Measurements from ENCODE around the gene UBL4A.
"Not testable (repeated sequence)": the region's sequence is repeated elsewhere in the genome, so short reads cannot be mapped to it uniquely, and the experiment has no call there.

The UBL4A gene

DNA sequence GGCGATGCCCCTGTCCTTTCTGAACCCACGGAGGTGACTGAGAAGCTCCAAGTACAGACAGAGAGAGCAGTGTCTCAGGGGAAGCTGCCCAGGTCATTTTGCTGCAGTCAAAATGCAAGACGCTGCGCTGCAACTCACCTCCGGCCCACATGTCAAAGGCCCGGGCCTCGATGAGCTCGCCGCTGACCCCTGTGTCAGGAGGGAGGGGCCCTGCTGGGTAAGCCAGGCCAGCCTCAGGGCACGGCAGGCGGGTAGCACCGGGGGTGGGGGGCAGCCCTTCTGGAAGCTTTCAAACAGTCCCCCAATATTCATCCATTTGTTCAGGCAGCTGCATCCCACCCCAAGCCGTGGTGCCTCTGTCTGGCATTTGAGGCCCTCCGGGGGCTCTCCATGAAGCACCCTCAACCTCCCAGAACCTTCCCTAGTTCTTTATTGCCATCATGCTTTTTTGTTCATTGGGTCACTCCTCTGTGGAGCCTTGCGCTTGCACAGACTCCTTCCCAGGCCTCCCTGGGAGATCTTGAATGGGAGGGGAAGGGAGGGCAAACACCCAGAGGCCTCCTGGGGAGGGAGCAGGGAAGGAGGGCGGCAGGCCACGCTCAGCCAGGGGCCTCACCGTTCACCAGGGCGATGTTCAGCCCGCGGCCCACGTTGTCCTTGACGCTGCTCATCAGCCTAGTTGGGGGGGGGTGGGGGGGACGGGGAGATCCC lies 21.4 kb upstream of the UBL4A start:
- DNase-seq = no peak

DNA sequence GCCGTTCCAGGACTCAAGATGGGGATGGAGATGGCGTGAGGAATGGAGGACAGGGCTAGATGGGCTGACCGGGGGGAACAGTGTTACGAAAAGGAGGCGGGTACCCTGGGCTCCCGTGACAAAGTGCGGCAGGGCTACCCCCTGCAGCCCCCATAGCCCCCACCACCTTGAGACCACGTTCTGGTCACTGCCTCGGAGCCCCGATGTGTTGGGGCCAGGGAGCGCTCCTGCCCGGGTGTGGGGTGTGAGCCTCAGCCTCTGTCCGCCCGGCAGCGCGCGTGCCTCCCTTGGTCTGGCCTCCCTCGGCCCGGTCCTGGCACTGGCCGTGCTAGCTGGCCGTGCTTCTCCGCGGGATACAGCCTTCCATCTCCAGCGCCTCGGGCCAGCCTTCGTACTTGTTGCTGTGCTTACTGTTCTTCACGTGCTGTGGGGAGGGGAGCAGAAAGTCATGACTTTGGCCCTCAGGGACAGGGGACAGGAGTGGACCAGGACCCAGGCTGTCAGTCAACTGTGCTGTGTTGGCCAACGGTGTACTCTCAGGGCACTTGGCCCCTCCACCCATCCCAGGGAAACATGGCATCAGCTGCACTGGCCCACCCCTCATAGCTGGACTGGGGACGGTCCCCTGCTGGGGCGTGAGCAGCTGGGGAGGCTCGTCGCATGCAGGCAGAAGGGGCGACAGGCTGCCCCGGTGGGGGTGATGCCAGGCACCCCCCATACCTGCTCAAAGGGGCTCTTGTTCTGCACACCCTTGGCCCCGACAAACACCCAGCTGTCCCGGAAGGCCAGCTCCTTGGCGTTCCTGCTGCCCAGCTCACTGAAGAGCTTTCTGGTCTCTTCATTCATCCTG lies 20.3 kb upstream of the UBL4A start:
- DNase-seq = no peak

DNA sequence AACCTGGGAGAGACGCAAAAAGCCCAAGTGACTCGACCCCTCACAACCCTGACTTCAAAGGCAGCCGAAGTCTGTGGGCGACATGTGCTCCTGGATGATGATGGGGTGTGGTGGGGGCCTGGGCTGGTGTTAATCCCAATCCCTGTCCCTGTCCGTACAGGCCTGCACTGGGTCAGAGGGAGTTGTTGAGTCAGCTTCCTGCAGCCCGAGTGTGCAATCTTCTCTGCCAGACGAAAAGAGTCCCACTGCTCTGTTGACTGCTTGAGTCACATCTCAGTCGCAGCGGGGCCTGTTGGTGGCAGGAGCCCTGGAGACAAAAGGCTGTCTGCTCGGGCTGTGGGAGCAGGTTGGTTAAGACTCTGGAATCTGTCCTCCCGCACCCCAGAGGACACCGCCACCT lies 19.3 kb upstream of the UBL4A start:
- DNase-seq = peak; percentile 53

DNA sequence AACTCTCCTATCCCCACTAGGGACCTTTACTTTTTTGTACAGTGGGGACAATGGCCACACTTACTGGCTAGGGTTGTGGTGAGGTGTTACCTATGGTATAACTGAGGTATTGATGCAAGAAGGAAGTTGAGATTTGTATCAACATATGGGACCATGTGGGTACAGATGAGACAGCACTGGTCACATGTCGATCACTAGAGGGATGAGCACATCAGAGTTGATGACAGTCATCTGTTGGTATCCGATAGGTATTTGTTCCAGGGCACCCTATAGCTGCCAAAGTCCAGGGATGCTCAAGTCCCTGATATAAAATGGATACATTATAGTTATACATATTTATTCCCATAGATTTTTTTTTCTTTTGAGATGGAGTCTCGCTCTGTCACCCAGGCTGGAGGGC lies 16.6 kb upstream of the UBL4A start:
- no peak for DNase-seq

DNA sequence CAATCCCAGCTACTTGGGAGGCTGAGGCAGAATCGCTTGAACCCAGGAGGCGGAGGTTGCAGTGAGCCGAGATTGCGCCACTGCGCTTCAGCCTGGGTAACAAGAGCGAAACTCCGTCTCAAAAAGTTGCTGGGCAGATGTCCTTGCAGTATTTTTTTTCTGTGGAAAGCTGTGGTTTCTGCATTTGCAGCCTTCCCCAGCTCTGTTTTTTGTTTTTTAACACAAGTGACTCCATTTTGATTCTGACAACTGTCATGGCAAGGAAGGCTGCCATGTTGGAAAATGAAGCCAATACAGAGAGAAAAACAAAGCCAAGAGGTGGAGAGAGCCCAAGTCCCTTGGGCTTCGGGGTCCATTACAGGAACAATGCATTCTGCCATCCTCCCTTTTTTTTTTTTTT lies 15.7 kb upstream of the UBL4A start:
- DNase-seq = no peak

DNA sequence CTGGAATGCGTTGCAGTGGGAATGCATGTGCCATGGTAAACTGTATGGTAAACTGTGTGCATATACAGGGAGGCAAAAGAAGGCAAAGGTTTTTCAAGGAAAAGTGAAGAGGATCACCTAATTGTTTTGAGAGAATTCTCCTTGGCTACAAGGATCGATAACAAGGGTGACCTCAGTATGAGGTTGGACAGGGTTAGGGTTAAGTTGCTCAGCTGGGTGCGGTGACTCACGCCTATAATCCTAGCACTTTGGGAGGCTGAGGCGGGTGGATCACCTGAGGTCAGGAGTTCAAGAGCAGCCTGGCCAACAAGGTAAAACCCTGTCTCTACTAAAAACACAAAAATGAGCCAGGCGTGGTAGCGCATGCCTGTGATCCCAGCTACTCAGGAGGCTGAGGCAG lies 15.0 kb upstream of the UBL4A start:
- not testable (repeated sequence) for DNase-seq

DNA sequence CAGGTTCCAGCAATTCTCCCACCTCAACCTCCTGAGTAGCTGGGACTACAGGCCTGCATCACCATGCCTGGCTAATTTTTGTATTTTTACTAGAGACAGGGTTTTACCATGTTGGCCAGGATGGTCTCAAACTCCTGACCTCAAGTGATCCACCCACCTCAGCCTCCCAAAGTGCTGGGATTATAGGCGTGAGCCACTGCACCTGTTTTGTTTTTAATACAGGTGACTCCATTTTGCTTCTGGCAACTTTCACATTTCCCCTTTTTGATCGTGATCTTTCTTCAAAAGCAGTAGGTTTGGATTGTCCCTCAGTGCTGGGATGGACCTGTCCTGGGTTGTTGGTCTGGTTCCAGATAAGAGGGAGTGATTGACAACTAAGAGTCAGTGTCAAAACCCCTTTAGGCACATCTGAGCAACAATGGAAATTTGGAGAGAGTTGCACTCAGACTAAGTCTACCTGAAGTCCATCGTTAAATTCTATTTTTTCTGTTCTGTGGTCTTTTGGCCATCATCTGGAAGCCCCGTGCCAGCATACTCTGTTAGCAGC lies 10.2 kb upstream of the UBL4A start:
- DNase-seq = not testable (repeated sequence)

DNA sequence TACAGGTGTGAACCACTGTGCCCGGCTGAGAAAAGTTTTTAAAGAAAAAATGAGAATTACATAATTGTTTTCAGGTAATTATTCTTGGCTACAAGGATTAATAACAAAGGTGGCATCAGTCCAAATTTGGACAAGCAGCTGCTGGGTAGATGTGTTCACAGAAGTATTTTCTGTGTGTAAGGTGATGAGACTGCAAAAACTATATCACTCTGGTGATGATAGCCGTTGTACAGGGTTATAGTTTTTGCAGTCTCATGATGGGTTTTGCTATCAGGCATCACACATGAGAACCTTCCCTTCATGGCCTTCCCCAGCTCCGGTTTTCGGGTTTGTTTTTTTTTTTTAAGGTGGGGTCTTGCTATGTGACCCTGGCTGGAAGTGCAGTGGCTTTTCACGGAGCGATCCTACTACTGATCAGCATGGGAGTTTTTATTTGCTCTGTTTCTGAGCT lies 9.1 kb upstream of the UBL4A start:
- DNase-seq = no peak

DNA sequence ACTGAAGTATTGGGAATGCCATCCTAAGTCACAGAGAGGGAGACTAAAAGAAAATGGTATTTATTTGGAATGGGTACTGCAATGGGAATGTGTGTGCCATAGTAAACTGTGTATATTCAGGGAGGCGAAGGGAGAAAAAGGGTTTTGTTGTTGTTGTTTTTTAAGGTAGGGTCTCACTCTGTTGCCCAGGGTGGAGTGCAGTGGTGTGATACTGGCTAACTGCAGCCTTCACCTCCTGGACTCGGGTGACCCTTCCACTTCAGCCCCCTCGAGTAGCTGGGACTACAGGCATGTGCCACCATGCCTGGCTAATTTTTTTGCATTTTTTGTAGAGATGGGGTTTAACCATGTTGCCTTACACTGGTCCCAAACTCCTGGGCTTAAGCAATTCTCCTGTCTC lies 8.3 kb upstream of the UBL4A start:
- no peak for DNase-seq

DNA sequence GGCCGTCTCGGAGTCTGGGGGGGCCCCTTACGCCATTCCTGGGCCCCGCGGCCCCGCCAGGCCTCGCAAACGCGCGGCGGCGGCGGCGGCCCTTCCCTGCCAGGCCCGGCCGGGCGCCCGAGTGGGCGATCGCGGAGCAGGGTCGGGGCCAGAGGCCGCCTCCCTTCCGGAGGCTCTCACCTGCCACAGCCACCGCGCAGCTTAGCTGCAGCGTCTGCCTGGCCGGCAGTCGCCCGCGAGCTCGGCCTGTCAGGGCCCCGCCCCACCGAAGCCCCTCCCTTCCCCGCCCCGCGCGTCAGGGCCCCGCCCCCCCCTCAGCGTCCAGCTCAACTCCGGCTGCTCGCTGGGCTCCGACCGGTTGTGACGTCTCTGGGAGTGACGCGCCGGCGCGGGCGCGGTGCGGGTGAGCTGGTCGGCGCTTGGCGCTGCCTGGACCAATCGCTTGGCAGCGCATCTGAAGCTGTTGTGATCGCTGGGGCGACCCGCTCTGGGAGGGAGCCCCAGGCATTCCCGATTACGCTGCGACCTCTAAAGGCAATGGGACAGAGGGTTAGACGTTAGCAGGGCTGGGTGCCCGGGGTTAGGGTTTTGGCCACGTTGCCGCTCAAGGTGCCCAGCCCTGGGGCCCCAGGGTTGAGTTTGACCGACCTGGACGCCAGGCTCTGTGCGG lies 4.1 kb upstream of the UBL4A start, which contains the start of gene SLC10A3:
SLC10A3 (minus strand) TSS at position 216 of the 670 bp plus-strand sequence. CDS start 1,689 bp downstream, outside the sequence.
- DNase-seq = peak; percentile 93

DNA sequence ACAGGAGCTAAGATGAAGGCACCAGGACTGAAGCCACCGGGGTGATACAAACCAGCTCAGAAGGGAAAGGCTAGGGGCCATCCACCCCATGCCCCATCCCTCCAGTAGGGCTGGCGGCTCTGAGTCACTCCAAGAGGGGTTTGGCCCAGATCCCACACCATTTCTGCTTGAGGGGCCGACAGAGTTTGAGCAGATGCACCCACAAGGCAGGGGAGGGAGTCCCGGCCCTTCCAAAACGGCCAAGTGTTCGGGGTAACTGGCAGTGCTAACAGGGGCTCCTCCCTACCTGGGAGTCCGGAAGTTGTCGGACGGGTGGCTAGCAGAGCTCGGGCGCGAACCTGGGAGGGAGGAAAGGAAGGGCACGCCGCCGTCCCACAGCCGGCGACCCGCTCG lies 3.6 kb upstream of the UBL4A start:
- peak; percentile 58 for DNase-seq

DNA sequence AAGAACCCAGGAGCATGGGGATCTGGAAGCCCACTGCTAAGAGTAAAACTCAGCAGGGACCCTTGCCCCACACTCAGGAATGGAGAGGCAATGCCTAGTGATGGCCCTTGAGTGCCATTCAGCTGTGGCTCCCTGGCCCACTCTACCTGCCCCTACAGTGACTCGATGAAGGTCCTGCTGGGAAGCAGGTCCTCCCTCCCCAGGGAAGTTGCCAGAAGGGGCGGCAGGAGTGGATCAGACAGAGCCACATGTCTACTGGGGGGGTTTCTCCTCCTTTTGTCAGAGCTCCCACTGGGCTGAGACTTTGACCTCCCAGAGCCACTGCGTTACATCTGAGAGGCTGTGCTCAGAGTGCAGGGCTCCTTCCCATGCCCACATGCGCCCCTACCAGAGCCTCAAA lies 2.8 kb upstream of the UBL4A start:
- DNase-seq = no peak

DNA sequence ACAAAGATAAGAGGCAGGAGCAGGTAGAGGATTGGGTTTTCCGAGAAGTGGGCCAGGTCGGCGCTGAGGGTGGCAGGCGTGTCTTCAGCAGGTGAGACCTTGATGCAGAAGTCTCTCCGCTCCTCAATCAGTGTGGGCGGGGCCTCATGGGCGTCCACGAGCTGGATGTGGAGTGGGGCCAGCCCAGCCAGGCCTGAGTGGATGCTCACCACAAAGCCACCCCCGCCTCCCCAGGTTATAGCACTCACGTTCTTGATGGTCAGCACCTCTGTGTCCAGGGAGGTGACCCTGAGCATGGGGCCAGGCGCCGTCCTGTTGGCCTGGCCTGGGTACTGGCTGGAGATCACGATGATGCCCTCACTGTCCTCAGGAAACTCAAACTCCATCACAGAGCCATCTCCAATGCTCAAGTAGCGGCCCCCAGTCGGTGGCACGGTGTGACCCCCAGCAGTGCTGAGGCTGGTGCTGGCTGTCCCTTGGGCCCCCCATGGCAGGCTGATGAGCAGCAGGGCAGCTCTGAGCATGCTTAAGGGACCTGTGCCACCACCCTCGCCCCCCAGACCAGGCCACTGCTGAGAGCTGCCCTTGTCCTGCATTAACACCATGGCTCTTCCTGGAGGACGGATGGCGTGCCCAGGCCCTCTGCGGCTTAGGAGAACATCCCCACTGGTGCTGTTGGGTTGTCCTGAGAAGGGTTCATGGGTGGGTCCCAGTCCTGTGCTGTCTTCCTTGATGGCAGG lies 2.1 kb upstream of the UBL4A start:
- no peak for DNase-seq

DNA sequence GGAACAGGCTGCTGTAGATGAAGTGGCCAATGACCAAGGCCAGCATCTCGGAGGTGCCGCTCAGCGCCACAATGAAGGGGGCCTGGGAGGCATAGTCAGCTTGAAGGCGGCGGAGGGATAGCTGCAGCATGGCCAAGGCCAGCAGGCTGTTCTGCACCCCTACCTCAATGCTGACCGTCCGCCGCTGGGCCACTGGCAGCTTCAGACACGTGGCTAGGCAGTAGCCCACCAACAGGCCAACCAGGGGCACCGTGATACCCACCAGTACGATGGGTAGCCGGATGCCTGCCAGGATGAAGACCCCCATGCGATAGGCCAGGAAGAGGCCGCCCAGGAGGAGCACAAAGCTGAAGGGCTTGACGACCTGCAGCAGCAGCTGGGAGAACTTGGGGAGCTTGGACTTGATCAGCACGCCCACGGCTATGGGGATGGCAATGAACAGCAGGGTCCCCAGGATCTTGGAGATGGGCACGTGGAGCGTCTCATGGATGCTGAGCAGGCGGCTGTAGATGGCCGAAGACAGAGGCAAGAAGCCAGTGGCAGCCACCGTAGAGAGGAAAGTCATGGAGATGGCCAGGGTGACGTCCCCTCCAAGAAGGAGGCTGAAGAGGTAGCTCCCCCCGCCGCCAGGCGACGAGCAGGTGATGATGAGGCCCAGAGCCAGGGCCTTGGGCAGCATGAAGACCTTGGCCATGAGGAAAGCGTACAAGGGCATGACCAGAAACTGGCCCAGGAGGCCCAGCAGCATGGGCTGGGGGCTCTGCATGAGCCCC lies 1.3 kb upstream of the UBL4A start:
- no peak for DNase-seq

DNA sequence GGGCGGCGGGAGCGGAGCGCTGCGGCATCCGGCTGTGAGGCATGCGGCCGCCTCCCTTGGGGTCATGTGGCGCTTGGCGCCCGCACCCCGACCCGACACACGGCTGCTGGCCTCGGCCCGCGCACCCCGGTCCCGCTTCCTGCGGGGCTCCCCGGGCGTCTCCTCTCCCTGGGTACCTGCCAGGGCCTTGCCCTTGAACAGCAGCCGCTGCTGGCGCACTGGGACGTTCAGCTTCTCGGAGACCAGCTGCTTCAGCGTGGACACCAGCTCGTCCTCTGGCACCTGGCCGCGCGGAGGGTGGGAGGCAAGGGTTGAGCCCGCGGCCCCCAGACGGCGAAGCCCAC lies 391 bp downstream of the UBL4A start:
- no peak for DNase-seq

DNA sequence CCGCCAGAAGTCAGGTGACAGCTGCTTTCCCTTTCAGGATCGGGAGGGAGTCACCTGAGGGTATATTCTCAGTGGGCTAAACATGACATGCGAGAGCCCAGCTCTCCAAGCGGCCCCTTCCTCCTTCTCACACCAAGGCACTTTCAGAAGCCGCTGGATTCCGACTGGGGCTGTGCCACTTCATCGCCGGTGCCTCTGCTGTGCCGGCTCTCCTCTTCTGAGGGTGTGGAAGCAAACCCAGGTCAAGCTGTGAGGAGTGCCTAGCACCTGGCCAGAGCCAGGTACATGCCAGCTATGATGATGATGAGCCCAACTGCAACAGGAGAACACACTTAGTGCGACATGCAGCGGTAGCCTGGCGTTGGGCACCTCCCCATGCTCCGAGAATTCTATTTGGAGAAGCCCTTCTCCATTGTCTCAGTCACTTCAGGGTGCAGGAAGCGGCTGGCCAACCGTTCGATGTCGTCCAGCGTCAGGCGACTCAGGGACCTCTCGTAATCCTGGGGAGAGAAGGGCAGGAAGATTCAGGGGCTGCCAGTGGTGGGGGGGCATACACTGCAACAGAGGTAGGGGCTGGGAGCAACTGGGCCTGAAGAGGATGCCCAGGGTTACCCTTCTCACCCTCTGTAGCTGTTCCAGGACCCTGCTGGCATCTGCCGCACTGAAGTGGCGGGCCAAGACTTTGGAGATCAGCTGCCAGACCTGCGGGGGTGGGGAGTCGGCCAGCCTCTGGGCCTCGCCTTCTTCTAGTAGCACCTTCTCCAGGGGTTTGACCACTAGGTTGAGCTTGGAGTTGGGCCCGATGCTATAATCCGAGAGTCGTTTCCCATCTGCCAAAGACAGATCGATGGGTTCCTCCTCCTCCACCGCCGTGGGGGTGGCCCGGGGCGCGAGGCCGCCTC lies 1.0 kb downstream of the UBL4A start:
- DNase-seq = no peak

DNA sequence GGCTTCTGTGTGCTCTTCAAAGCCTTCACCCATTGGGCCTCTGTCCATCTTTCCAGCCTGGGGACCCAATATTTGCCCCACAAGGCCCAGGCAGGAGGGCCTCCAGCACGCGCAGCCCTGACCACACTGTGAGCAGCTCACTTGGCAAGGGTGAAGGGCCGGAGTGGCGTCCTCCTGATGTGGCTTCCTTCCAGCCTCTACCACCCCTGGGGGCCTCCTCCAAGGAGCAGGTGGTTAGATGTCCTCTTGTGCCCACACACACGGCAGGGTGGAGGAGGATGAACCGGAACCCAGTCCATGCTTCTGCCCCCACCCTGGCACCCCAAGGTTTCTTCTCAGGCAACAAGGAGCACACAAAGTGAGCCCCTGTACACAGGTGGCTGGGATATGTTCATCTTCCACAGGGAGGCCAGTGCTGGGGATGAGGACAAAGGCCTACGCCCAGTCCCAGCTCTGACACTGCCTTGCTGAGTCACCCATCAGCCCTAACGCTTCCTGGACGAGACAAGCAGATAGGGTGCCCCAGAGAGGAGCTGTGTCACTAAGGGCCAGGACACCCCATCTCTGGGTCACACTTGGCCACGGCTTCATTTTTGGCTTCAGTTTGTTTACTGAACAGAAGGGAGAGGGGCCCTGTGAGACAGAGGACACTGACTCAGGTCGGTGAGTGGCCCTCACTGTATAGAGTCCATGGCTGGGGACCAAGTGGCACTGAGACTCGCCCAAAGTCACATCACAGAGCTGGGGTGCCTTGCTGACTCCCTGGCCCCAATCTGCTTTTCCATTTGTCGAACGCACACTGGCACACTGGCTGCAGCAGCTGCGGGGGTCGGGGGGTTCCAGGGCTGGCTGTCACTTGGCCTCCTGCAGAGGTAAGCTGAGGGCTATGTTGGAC lies 1.9 kb downstream of the UBL4A start:
- no peak for DNase-seq

DNA sequence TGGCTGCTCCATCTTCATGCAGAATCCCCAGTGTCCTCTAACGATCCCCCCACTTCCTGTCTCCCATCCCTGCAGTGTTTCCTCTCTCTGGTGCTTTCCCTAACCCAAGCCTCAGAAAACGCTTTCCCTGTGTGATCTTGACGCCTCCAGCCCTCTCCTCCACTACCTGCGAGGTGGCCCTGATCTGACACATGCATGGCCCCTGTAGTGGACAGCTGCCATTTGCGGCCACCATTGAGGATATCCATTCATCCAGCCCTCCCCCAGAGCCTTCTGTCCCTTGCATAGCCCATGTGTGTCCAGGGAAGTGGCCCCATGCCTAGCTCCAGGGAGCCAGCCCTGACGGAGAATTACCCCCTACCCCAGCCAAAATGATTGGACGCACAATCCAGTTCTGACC lies 3.1 kb downstream of the UBL4A start:
- no peak for DNase-seq

DNA sequence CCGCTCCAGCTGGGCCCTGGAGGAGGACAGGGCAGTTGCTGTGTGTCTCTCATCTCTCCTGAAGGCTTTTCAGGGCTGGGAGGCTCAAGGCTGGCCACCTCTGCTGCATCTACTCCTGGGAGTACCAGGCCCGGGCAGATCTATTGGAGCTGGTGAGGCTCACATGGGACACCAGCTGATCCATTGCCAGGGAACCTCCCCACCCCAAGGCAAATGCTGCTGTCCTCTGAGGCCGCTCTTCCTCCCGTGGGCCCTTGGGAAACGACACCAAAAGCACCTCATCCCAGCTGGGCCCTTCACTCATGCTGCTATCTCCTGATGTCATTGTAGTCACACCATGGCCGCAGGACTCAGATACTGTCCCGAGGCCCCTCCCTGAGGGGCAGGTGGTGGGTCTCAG lies 3.6 kb downstream of the UBL4A start:
- DNase-seq = no peak

Data from fibroblast of skin of scalp (primary cell).